Endothelial cell of umbilical vein (primary cell): ENCODE measurements around the gene NTMT1. TPM values are rescaled to one million over a fixed set of nuclear protein-coding genes. Genes with fewer than 3 reads are reported as not detected.

Source experiments
- BruUV-seq: library from RNA; stranded (reverse); fragments of 400-500 nt; replicated peaks from 2 replicates; lab custom pipeline; 2021; lab: Mats Ljungman, UMichigan
- CTCF ChIA-PET: fragments of 300-600, 350-600 bp; sonication (Branson Sonifier 250); formaldehyde crosslinking; loops from one replicate; lab custom pipeline; 2021; ENCODE audit warnings: antibody characterized with exemption, inconsistent platforms; lab: Charles Lee
- POLR2A ChIA-PET: fragments of 300-600, 350-600 bp; sonication (Branson Sonifier 250); formaldehyde crosslinking; loops from one replicate; lab custom pipeline; 2021; ENCODE audit warnings: antibody characterized with exemption, inconsistent platforms; lab: Charles Lee
- DNase-seq: peaks from one replicate; pipeline ENCODE4 v3.0.0-alpha.2; 2011; ENCODE audit warnings: low read depth, low spot score
- FAIRE-seq: peaks from 2 replicates; lab custom pipeline; 2011; peaks lifted over from hg19 to GRCh38; lab: Jason Lieb, UNC
- H2AFZ ChIP-seq: 2 replicates; pipeline ENCODE4 v1.6.0; 2012; ENCODE audit warnings: low read depth, low read length, control low read depth, inconsistent platforms
- H3K27ac ChIP-seq: 2 replicates; pipeline ENCODE4 v1.5.1; 2011; ENCODE audit warnings: low read depth, mild to moderate bottlenecking, control low read depth, low read length, moderate library complexity; ENCODE audit not compliant: insufficient read depth
- H3K27me3 ChIP-seq, 2 experiments: 2 replicates each; pipeline versions ENCODE4 v1.6.0 to v1.6.1; 2011; ENCODE audit warnings: low read length in 2 of 2, mixed read lengths in 1 of 2; ENCODE audit not compliant: control insufficient read depth in 2 of 2, insufficient read depth in 2 of 2
- H3K36me3 ChIP-seq, 2 experiments: 2 replicates in 1 of 2; 3 replicates in 1 of 2; pipeline ENCODE4 v1.5.1; 2011; ENCODE audit warnings: low read length in 2 of 2, mild to moderate bottlenecking in 1 of 2, moderate library complexity in 1 of 2; ENCODE audit not compliant: control insufficient read depth in 2 of 2, insufficient read depth in 2 of 2; ENCODE audit errors: extremely low read depth in 1 of 2
- H3K4me1 ChIP-seq: 3 replicates; pipeline ENCODE4 v1.5.1; 2011; ENCODE audit warnings: mild to moderate bottlenecking, low read length; ENCODE audit not compliant: control insufficient read depth, insufficient read depth; ENCODE audit errors: extremely low read depth
- H3K4me2 ChIP-seq: 2 replicates; pipeline ENCODE4 v1.6.1; 2011; ENCODE audit warnings: low read length, control low read depth, mixed read lengths; ENCODE audit not compliant: insufficient read depth
- H3K4me3 ChIP-seq, 3 experiments: fragments of 200-600 bp in 1 of 3; sonication (generic), shearing (Covaris generic) in 1 of 3; replicated peaks in 1 of 3; 2 replicates each; pipeline ENCODE4 v1.5.1; 2011 to 2016; ENCODE audit warnings: control low read depth in 3 of 3, low read length in 3 of 3, mild to moderate bottlenecking in 2 of 3, inconsistent platforms in 1 of 3, low read depth in 1 of 3, moderate library complexity in 1 of 3; ENCODE audit not compliant: insufficient read depth in 1 of 3
- H3K79me2 ChIP-seq: 2 replicates; pipeline ENCODE4 v1.6.0; 2012; ENCODE audit warnings: low read length, inconsistent platforms; ENCODE audit not compliant: control insufficient read depth, insufficient read depth
- H3K9ac ChIP-seq: replicated peaks from 2 replicates; pipeline ENCODE3; 2011; ENCODE audit warnings: low read length, control low read depth; ENCODE audit not compliant: insufficient read depth; ENCODE audit errors: extremely low read depth
- H3K9me1 ChIP-seq: replicated peaks from 3 replicates; pipeline ENCODE4 v1.6.0; 2011; ENCODE audit warnings: mild to moderate bottlenecking, low read length; ENCODE audit not compliant: control insufficient read depth, insufficient read depth; ENCODE audit errors: extremely low read depth
- H3K9me3 ChIP-seq: replicated peaks from 2 replicates; pipeline ENCODE4 v1.5.1; 2012; ENCODE audit warnings: low read length, inconsistent platforms; ENCODE audit not compliant: control insufficient read depth, insufficient read depth
- H4K20me1 ChIP-seq: replicated peaks from 2 replicates; pipeline ENCODE3; 2011; ENCODE audit warnings: mild to moderate bottlenecking, low read length; ENCODE audit not compliant: control insufficient read depth, insufficient read depth; ENCODE audit errors: extremely low read depth
- CTCF ChIP-seq, 2 donors: IDR thresholded peaks; 1 replicate in 1 of 2; 2 replicates in 1 of 2; pipeline ENCODE4 v1.5.1; 2011; ENCODE audit warnings: low read length in 2 of 2, mild to moderate bottlenecking in 2 of 2, moderate library complexity in 2 of 2, control low read depth in 1 of 2, inconsistent platforms in 1 of 2, low read depth in 1 of 2; ENCODE audit not compliant: insufficient read depth in 1 of 2; ENCODE audit errors: extremely low read depth in 1 of 2
- EZH2 ChIP-seq: IDR thresholded peaks from 2 replicates; pipeline ENCODE4 v1.6.1; 2012; ENCODE audit warnings: borderline replicate concordance, low read depth, mild to moderate bottlenecking, moderate library complexity, low read length, inconsistent platforms; ENCODE audit not compliant: severe bottlenecking
- FOS ChIP-seq: IDR thresholded peaks from 2 replicates; pipeline ENCODE4 v1.6.1; 2011; ENCODE audit warnings: mild to moderate bottlenecking, low read length, moderate library complexity, borderline replicate concordance; ENCODE audit not compliant: insufficient read depth
- GATA2 ChIP-seq: IDR thresholded peaks from 2 replicates; pipeline ENCODE4 v1.7.0; 2011; ENCODE audit warnings: low read depth, mild to moderate bottlenecking, moderate library complexity, mixed read lengths, low read length; ENCODE audit not compliant: insufficient read length, insufficient read depth
- JUN ChIP-seq: IDR thresholded peaks from 2 replicates; pipeline ENCODE4 v1.6.1; 2011; ENCODE audit warnings: borderline replicate concordance, low read depth; ENCODE audit not compliant: insufficient read length, insufficient read depth
- MAX ChIP-seq: IDR thresholded peaks from 2 replicates; pipeline ENCODE4 v1.6.1; 2011; ENCODE audit not compliant: insufficient read depth, insufficient read length
- MYC ChIP-seq: IDR thresholded peaks from one replicate; pipeline ENCODE4 v1.6.1; 2011; ENCODE audit warnings: mild to moderate bottlenecking, low read depth, low read length
- POLR2A ChIP-seq: IDR thresholded peaks from 2 replicates; pipeline ENCODE4 v1.6.1; 2012; ENCODE audit warnings: low read depth, mild to moderate bottlenecking, control low read depth, low read length
- POLR2AphosphoS5 ChIP-seq: IDR thresholded peaks from 2 replicates; pipeline ENCODE4 v1.6.1; 2012; ENCODE audit warnings: low read depth, mild to moderate bottlenecking, control low read depth, low read length, moderate library complexity; ENCODE audit not compliant: insufficient read depth
- dilution Hi-C: fragments of 300-500 bp; cut with MboI; formaldehyde crosslinking; loops from one replicate; pipeline ENCODE4 v1.15.0; 2019; ENCODE audit warnings: low sequenced_read_pairs; ENCODE audit not compliant: extremely low pct_ligation_motif_present
- intact Hi-C: fragments of 100-400 bp; cut with micrococcal nuclease; formaldehyde crosslinking; loops from one replicate; pipeline ENCODE4 v1.10.0; 2022
- polyA plus RNA-seq, 4 experiments: library from polyadenylated mRNA; depleted of rRNA in 3 of 4; stranded (reverse) in 3 of 4; unstranded in 1 of 4; fragments of >200 nt; gene quantifications; 2 replicates each; pipeline versions ENCODE4 v1.2.1 to v1.2.3, GENCODE V29; 2011 to 2012; ENCODE audit warnings: missing spikeins in 1 of 4
- total RNA-seq: library from RNA; stranded (reverse); gene quantifications from 2 replicates; pipeline ENCODE4 v1.2.3, GENCODE V29; 2021

The NTMT1 gene
- total and polyA plus RNA-seq, 2 donors (not counting 3 experiments of a cell fraction or from before 2014, with no cell fraction given), result 47.6 to 58.3 TPM

- dilution Hi-C loops, result no loop called here
- TF ChIP-seq POLR2AphosphoS5, result no peak
- TF ChIP-seq CTCF (IDR thresholded peaks at IDR 0.05; ENCODE audit: extremely low read depth in 1 of 2, insufficient read depth in 1 of 2, low read depth in 1 of 2, low read length in 2 of 2), result no peak
- no peak for TF ChIP-seq GATA2
- no peak for TF ChIP-seq EZH2
- TF ChIP-seq FOS, result no peak
- no peak for TF ChIP-seq JUN
- TF ChIP-seq POLR2A, result no peak
- TF ChIP-seq MYC, result no peak
- TF ChIP-seq MAX, result no peak
- intact Hi-C loops, result loop anchor here (5.0 to 10.0 kb wide), 2 partner anchors 291 to 609 kb away; no protein-coding TSS in a partner anchor
- Histone ChIP-seq H3K79me2 (no peaks in the 10 kb centered on the region), H3K9me1 (no peaks in the 10 kb centered on the region), H4K20me1 (no peaks in the 10 kb centered on the region), H3K27ac (no peak overlapping the region), H3K9ac (no peak overlapping the region), H3K36me3 (no peaks in the 10 kb centered on the region), H3K27me3 (peaks cover 0 to 5% of the 10 kb centered on the region in 2 experiments), H3K4me3 (no peak overlapping the region), H3K4me1 (peaks cover 8% of the 10 kb centered on the region), H3K4me2 (no peak overlapping the region), H2AFZ (no peak overlapping the region), H3K9me3 (no peaks in the 10 kb centered on the region)
- ChIA-PET CTCF (interaction anchor here (1.2 to 6.9 kb wide), 7 partner anchors 11 to 483 kb away, joined by 3 to 89 read pairs (median 8); partner anchors contain the start of gene NTMT1), POLR2A (no interaction called here)
- FAIRE-seq (no peak), DNase-seq (no peak)
- BruUV-seq, result no TSS peak
Measured at GRCh38 chr9:129613520-129614175, 12.3 kb upstream of the NTMT1 start.
